Aorta (tissue), 5 donors: ENCODE data around the gene INSRR. TPM values are rescaled to one million over a fixed set of nuclear protein-coding genes. Genes with fewer than 3 reads are reported as not detected.

Source experiments
- ATAC-seq: fragments of 200-7000 bp; cut with Tn5 transposase; one replicate; pipeline ENCODE4 v1.9.1; 2022; ENCODE audit warnings: moderate library complexity; ENCODE audit not compliant: low FRiP score
- DNase-seq, 2 donors: peaks; one replicate each; pipeline ENCODE4 v3.0.0-alpha.2; 2020
- H3K27ac ChIP-seq, 2 donors: one replicate each; pipeline ENCODE4 v1.5.1; 2013; ENCODE audit warnings: low read length in 2 of 2, mild to moderate bottlenecking in 2 of 2, moderate library complexity in 2 of 2, control low read depth in 1 of 2, inconsistent platforms in 1 of 2, low read depth in 1 of 2
- H3K27me3 ChIP-seq, 2 donors: one replicate each; pipeline ENCODE4 v1.6.1; 2013; ENCODE audit warnings: control low read depth in 1 of 2, low read length in 1 of 2, mild to moderate bottlenecking in 1 of 2, moderate library complexity in 1 of 2; ENCODE audit not compliant: insufficient read depth in 2 of 2, control insufficient read depth in 1 of 2
- H3K36me3 ChIP-seq, 2 donors: one replicate each; pipeline ENCODE4 v1.6.1; 2013; ENCODE audit warnings: control low read depth in 1 of 2, low read length in 1 of 2, mild to moderate bottlenecking in 1 of 2; ENCODE audit not compliant: insufficient read depth in 2 of 2, control insufficient read depth in 1 of 2
- H3K4me1 ChIP-seq, 2 donors: one replicate each; pipeline ENCODE4 v1.6.1; 2013; ENCODE audit warnings: low read length in 2 of 2, control low read depth in 1 of 2, mild to moderate bottlenecking in 1 of 2, moderate library complexity in 1 of 2; ENCODE audit not compliant: insufficient read depth in 2 of 2, control insufficient read depth in 1 of 2
- H3K4me3 ChIP-seq, 2 donors: one replicate each; pipeline ENCODE4 v1.5.1; 2013; ENCODE audit warnings: low read length in 2 of 2, control low read depth in 1 of 2, mild to moderate bottlenecking in 1 of 2
- H3K9me3 ChIP-seq: one replicate; pipeline ENCODE4 v1.6.1; 2013; ENCODE audit warnings: mild to moderate bottlenecking, low read length; ENCODE audit not compliant: control insufficient read depth
- WGBS, 2 donors: extraction: QIAGEN DNeasy Blood & Tissue Kit; methylation state at CpG; one replicate each; pipeline ENCODE4 v1.1.7; 2013; 5-methylcytosine and 5-hydroxymethylcytosine counted together
- intact Hi-C, 2 donors: fragments of 100-400 bp; cut with DNase I; formaldehyde crosslinking; loops; one replicate each; pipeline versions ENCODE4 v1.14.2 to v1.15.0; 2022
- long read RNA-seq, 2 donors: library from polyadenylated mRNA; unstranded; transcript quantifications; one replicate each; pipeline ENCODE4 v2.0.0, GENCODE V29; 2020 to 2021
- polyA plus RNA-seq, 2 donors: library from polyadenylated mRNA; stranded (reverse); fragments of 200-250 nt; gene quantifications; one replicate each; pipeline ENCODE4 v1.2.3, GENCODE V29; 2013
- total RNA-seq, 2 donors: library from RNA; stranded (reverse); fragmentation: NEBNext Ultra II Directional; extraction: Animal tissue kit (Norgen Biotek cat#: 25700); gene quantifications; one replicate each; pipeline ENCODE4 v1.2.1, GENCODE V29; 2021
- donor health status: healthy with polysubstance abuse.
- donor health status: Bipolar disorder and iron deficiency.
- donor health status: DM: no; HTN: no; CAD: no.
- donor health status: DM: no; HTN: no; CAD: no.
- donor health status: DM: yes; HTN: yes; CAD: no.

The INSRR gene
- total RNA-seq: under 1 TPM in 1 of 2 donors, not detected in 1; 0.51 TPM
- polyA plus RNA-seq: not detected
- long read RNA-seq, donor 1, partial matches to known transcripts: 0 of 12 reads
- long read RNA-seq, donor 1, other reads (novel, unspliced or antisense): 12 of 12 reads
- long read RNA-seq, donor 2, partial matches to known transcripts: 0 of 5 reads
- long read RNA-seq, donor 2, other reads (novel, unspliced or antisense): 5 of 5 reads

DNA sequence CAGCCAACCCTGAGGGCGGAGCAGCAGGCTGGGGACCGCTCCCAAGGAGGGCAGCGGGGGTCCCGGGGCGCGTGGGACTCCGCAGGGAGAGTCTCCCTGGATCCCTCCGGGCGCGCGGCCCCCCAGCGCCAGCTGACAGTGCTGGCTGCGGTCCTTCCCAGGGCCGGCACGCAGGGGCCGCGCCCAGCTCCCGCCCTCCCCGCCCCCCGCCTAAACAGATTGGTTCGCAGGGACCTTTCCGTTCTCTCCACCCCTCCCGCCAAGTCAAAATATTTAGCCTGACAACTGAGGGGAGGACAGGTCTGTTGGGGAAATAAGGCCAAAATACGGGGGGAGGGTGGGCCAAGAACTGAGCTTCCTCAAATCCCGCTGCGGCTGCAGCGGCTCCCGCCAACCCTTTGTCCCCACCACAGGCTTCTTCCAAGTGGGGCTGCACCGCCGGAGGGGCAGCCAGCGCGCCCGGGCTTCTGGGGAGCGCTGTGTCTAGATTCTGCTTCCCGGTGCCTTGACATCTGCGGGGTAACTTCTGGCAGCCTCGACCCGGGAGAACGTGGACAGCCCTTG is at the start of gene INSRR:
Gene INSRR, minus strand, starts transcription at position 159 of the 564 bp plus-strand sequence. CDS start 496 bp downstream, outside the sequence.
- H3K4me1 ChIP-seq: no peaks in the 10 kb centered on the region
- ATAC-seq (no peak), DNase-seq (no peak)
- WGBS, 2 donors: 3% methylated on average over 33 to 39 of the region's 39 CpGs
- no peaks in the 10 kb centered on the region for H3K27me3 ChIP-seq
- intact Hi-C loops: no loop called here
- no peaks in the 10 kb centered on the region for H3K36me3 ChIP-seq
- no peaks in the 10 kb centered on the region for H3K9me3 ChIP-seq
- H3K4me3 ChIP-seq: no peak within 1 kb of the TSS
- no peak within 1 kb of the TSS for H3K27ac ChIP-seq

DNA sequence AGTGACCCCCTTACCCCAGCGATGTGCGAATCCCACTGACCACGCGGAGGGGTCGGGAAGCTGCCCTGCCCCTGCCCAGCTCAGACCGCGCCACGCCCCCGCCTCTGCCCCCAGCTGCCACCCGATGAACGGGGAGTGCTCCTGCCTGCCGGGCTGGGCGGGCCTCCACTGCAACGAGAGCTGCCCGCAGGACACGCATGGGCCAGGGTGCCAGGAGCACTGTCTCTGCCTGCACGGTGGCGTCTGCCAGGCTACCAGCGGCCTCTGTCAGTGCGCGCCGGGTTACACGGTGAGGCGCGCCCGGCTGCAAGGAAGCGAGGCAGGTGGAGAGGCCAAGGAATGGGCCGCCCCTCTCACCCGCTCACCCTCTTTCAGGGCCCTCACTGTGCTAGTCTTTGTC is 49.6 kb upstream of the INSRR start:
- H3K36me3 ChIP-seq: no peaks in the 10 kb centered on the region
- ATAC-seq (no peak), DNase-seq (peak in 1 of 2 donors; percentile 40)
- intact Hi-C loops: no loop called here
- WGBS, 2 donors: 82 to 90% methylated on average over 26 to 29 of the region's 29 CpGs
- no peaks in the 10 kb centered on the region for H3K4me1 ChIP-seq
- H3K4me3 ChIP-seq: no peak overlapping the region
- H3K27me3 ChIP-seq: no peaks in the 10 kb centered on the region
- no peaks in the 10 kb centered on the region for H3K9me3 ChIP-seq
- H3K27ac ChIP-seq: no peak overlapping the region

DNA sequence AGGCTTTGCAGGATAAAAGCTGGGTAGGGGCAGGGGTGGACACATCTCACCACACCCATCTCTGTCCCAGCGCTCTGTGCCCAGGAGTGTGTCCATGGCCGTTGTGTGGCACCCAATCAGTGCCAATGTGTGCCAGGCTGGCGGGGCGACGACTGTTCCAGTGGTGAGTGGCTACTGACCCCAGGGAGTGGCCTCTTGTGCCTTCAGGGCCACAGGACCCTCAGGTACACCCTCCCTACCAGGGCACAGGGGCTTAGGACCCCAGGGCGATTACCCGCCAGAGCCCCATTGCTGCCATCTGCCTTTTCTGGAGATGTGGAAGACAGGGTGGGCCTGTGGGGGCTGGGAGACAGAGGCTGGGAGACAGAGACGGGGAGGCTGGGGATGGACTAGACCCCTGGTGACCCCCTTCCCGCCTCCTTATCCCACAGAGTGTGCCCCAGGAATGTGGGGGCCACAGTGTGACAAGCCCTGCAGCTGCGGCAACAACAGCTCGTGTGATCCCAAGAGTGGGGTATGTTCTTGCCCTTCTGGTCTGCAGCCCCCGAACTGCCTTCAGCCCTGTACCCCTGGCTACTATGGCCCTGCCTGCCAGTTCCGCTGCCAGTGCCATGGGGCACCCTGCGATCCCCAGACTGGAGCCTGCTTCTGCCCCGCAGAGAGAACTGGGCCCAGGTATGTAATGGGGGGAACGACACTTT is 47.4 kb upstream of the INSRR start:
- Histone ChIP-seq H3K27me3 (no peaks in the 10 kb centered on the region), H3K4me3 (no peak overlapping the region), H3K9me3 (no peaks in the 10 kb centered on the region), H3K36me3 (no peaks in the 10 kb centered on the region), H3K27ac (no peak overlapping the region), H3K4me1 (no peaks in the 10 kb centered on the region)
- ATAC-seq (no peak), DNase-seq (no peak)
- WGBS, 2 donors: 94 to 96% methylated on average over 16 of the region's 16 CpGs
- intact Hi-C loops: no loop called here

DNA sequence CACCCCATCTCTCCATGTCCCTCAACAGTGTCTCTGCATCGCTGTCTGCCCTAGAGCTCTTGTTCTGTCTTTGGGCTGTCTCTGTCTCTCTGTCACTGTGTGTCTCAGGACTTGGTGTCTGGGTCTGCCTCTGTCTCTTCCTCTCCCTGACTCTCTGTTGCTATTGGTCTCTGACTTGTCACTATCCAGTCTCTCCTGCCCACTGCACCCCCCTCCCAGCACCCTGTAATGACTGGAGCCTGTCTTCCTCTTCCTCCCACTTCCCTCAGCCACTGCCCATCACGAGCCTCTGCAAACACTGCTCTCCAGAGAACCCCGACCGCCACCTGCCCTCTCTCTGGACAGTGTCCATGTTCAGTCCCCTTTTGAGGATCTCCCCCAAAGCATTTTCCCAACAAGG is 46.7 kb upstream of the INSRR start:
- H3K27me3 ChIP-seq: no peaks in the 10 kb centered on the region
- no peak overlapping the region for H3K4me3 ChIP-seq
- H3K4me1 ChIP-seq: no peaks in the 10 kb centered on the region
- 65 to 91% methylated on average over 4 of the region's 4 CpGs for WGBS, 2 donors
- DNase-seq (peak in 1 of 2 donors; percentile 24), ATAC-seq (no peak)
- intact Hi-C loops: no loop called here
- no peaks in the 10 kb centered on the region for H3K36me3 ChIP-seq
- no peaks in the 10 kb centered on the region for H3K9me3 ChIP-seq
- no peak overlapping the region for H3K27ac ChIP-seq

DNA sequence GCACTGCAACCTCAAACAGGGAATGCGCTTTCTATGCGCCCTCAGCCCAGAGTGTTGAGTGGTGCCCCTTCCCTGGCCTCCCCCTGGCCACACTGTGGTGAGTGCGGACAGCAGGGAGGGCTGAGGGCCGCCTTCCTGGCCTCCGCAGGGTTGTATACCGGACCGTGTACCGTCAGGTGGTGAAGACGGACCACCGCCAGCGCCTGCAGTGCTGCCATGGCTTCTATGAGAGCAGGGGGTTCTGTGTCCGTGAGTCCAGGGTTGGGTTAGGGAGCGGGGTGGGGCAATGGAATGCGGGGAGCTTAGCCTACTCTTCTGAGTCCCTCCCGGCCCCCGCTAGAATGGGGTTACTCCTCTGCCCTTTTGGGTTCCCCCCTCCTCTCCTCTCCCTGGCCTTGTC is 46.3 kb upstream of the INSRR start:
- no peak overlapping the region for H3K4me3 ChIP-seq
- WGBS, 2 donors: 89 to 92% methylated on average over 16 of the region's 16 CpGs
- H3K36me3 ChIP-seq: no peaks in the 10 kb centered on the region
- H3K27me3 ChIP-seq: no peaks in the 10 kb centered on the region
- no peaks in the 10 kb centered on the region for H3K4me1 ChIP-seq
- intact Hi-C loops: no loop called here
- no peak for ATAC-seq
- no peak for DNase-seq
- no peaks in the 10 kb centered on the region for H3K9me3 ChIP-seq
- no peak overlapping the region for H3K27ac ChIP-seq

DNA sequence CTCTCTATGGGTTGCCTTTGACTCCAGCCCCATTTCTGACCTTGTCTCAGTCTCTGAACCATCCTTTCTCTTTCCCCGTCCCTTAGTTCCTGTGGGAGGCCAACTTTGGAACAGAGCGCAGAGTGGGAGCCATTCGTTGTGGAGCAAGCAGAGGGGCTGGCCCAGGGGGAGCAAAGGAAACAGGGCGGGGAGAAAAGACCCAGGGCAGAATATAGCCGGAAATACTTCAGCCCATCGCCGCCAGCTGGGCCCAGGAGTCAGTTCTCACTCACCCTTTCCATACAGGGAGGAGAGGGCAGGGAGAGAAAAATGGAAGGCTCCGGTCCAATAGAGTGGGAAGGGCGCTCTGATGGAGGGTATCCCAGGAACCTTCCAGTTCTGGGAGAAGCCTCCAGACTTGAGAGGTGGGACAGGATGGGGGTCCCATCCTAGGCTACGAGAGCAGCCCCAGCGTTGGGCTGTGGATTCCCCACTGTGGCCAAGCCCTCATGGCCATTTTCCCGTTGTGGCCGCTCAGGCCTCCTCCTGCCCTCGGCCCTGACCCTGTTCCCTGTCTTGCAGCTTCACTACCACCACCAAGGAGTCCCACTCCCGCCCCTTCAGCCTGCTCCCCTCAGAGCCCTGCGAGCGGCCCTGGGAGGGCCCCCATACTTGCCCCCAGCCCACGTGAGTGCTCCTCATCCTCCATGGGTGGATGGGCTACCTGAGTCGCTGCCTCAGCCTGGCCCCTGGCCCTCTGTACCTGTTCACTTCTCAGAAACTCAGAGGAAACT is 45.5 kb upstream of the INSRR start:
- H3K27ac ChIP-seq: no peak overlapping the region

DNA sequence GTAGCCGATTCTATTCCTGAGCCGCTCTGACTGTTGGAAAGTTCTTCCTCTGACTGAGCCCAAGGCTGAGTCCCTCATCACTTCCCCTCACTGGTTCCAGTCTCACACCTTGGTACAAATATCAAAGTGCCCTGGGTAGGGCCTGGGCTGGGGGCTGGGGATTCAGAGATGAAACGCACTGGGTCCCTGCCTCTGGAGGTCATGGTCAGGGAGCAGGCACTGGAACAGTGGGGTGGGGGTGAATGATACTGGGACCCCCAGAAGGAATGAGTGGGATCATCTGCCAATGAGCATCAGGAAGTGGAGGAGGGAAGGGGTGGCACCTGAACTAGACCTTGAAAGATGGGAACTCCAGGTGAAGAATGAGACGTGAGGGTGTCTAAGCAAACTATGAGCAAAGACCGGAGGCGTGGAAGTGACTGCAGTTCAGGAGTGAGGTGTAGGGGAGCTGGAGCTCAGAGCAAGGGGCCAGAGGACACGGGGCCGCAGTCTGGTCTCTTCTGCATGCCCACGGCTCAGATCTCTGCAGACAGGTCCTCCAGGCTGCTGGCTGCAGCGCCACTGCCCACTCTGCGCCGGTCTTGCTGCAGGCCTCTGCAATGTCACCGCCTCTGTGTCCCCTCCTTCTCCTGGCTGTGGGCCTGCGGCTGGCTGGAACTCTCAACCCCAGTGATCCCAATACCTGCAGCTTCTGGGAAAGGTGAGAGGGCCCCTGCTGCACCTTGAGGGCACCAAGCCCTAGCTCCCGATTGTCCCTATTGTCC is 44.6 kb upstream of the INSRR start:
- Histone ChIP-seq H3K36me3 (no peaks in the 10 kb centered on the region), H3K27me3 (no peaks in the 10 kb centered on the region), H3K27ac (no peak overlapping the region), H3K4me1 (no peaks in the 10 kb centered on the region), H3K9me3 (no peaks in the 10 kb centered on the region), H3K4me3 (no peak overlapping the region)
- 81 to 88% methylated on average over 15 of the region's 15 CpGs for WGBS, 2 donors
- intact Hi-C loops: no loop called here
- no peak for DNase-seq
- no peak for ATAC-seq

More for the DNA sequence above, 45.5 kb upstream of the INSRR start:
- H3K27me3 ChIP-seq: no peaks in the 10 kb centered on the region
- ATAC-seq (no peak), DNase-seq (peak in 1 of 2 donors; percentile 69)
- no peaks in the 10 kb centered on the region for H3K9me3 ChIP-seq
- 84 to 86% methylated on average over 19 of the region's 19 CpGs for WGBS, 2 donors
- H3K4me3 ChIP-seq: no peak overlapping the region
- no peaks in the 10 kb centered on the region for H3K4me1 ChIP-seq
- intact Hi-C loops: no loop called here
- no peaks in the 10 kb centered on the region for H3K36me3 ChIP-seq
